SKM-1 treated with dmso at 0.1 percent for 144 hours (cell line): ENCODE measurements around the gene ZFP69.
"Not testable (repeated sequence)": the region's sequence is repeated elsewhere in the genome, so short reads cannot be mapped to it uniquely, and the experiment has no call there.

Experiments
- DNase-seq: peaks from one replicate; lab custom pipeline; 2025; ENCODE audit not compliant: unreplicated experiment; lab: John Stamatoyannopoulos, UW

ZFP69 gene

GRCh38 chr1:40476924-40477677, at the start of gene ZFP69:
Gene ZFP69, plus strand, starts transcription at chr1:40477290. Its CDS starts 2,072 bp downstream, at chr1:40479362.
- DNase-seq, result peak; percentile 58

- no peak for DNase-seq
Measured at GRCh38 chr1:40431385-40431784, 45.7 kb upstream of the ZFP69 start.

GRCh38 chr1:40432644-40433390, 44.3 kb upstream of the ZFP69 start:
- no peak for DNase-seq

- no peak for DNase-seq
Measured at GRCh38 chr1:40435471-40435870, 41.6 kb upstream of the ZFP69 start.

GRCh38 chr1:40435876-40436275, 41.2 kb upstream of the ZFP69 start:
- no peak for DNase-seq

- DNase-seq, result peak; percentile 13
Measured at GRCh38 chr1:40438391-40439015, 38.6 kb upstream of the ZFP69 start.

- no peak for DNase-seq
Measured at GRCh38 chr1:40439247-40439646, 37.8 kb upstream of the ZFP69 start.

- peak; percentile 80 for DNase-seq
Measured at GRCh38 chr1:40449684-40450494, 27.2 kb upstream of the ZFP69 start, which contains the start of gene ZFP69B. Gene ZFP69B, plus strand, starts transcription at chr1:40450476. Its CDS starts 486 bp downstream, at chr1:40450962.

GRCh38 chr1:40450495-40451237, 26.4 kb upstream of the ZFP69 start:
- DNase-seq, result no peak

GRCh38 chr1:40451238-40451585, 25.9 kb upstream of the ZFP69 start:
- no peak for DNase-seq

GRCh38 chr1:40454873-40455272, 22.2 kb upstream of the ZFP69 start:
- DNase-seq, result no peak

- DNase-seq, result no peak
Measured at GRCh38 chr1:40462956-40463590, 14.0 kb upstream of the ZFP69 start.

GRCh38 chr1:40469327-40469726, 7.8 kb upstream of the ZFP69 start:
- no peak for DNase-seq

GRCh38 chr1:40475268-40475667, 1.8 kb upstream of the ZFP69 start:
- no peak for DNase-seq

- DNase-seq, result no peak
Measured at GRCh38 chr1:40477678-40478053, 576 bp downstream of the ZFP69 start.

GRCh38 chr1:40478276-40478675, 1.2 kb downstream of the ZFP69 start:
- DNase-seq, result no peak

GRCh38 chr1:40479156-40479555, 2.1 kb downstream of the ZFP69 start:
- DNase-seq, result no peak

- no peak for DNase-seq
Measured at GRCh38 chr1:40495315-40495903, 18.3 kb downstream of the ZFP69 start.

- DNase-seq, result not testable (repeated sequence)
Measured at GRCh38 chr1:40502651-40503050, 25.6 kb downstream of the ZFP69 start.

- DNase-seq, result no peak
Measured at GRCh38 chr1:40507973-40508372, 30.9 kb downstream of the ZFP69 start.
